ENCODE data around the gene PHPT1.

DNA sequence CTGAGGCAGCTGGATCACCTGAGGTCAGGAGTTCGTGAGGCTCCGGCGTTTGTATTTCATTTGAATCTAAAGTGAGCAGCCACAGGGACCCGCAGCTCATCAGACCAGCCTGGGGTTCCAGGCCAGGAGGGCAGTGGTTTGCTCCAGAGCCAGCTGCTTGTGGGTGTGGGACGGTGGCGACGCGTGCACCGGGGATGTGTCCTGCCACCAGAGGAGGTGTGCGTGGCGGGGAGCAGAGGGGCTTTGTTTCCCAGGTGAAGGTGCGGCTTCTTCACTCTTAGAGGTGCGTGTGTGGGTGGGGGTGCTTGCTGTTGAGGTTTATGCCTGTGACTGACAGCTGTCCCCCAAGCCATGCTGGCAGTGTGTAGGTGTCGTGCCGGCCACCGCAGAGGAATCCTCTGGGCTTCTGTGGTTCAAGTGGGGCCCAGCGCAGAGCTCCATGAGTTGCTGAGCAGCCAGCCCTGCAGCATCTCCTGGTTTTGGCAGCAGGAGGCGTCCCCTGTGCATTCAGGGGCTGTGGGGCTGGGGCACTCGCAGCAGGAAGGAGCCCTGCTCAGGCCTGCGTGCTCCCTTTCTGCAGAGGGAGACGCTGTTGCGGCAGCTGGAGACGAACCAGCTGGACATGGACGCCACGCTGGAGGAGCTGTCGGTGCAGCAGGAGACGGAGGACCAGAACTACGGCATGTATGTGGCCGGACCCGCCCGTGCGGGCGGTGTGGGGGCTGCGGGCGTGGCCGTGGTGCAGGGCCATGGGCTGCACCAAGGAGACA is 13.9 kb upstream of the PHPT1 start:
- TF ChIP-seq, protein P1, sequence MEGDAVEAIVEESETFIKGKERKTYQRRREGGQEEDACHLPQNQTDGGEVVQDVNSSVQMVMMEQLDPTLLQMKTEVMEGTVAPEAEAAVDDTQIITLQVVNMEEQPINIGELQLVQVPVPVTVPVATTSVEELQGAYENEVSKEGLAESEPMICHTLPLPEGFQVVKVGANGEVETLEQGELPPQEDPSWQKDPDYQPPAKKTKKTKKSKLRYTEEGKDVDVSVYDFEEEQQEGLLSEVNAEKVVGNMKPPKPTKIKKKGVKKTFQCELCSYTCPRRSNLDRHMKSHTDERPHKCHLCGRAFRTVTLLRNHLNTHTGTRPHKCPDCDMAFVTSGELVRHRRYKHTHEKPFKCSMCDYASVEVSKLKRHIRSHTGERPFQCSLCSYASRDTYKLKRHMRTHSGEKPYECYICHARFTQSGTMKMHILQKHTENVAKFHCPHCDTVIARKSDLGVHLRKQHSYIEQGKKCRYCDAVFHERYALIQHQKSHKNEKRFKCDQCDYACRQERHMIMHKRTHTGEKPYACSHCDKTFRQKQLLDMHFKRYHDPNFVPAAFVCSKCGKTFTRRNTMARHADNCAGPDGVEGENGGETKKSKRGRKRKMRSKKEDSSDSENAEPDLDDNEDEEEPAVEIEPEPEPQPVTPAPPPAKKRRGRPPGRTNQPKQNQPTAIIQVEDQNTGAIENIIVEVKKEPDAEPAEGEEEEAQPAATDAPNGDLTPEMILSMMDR (IDR thresholded peaks at IDR 0.05) = no peak
- TF ChIP-seq EP300 (IDR thresholded peaks at IDR 0.05) = no peak
